Measurements from ENCODE around the gene TRAF7.
"Not testable (repeated sequence)": the region's sequence is repeated elsewhere in the genome, so short reads cannot be mapped to it uniquely, and the experiment has no call there.

- TF ChIP-seq, protein P1, sequence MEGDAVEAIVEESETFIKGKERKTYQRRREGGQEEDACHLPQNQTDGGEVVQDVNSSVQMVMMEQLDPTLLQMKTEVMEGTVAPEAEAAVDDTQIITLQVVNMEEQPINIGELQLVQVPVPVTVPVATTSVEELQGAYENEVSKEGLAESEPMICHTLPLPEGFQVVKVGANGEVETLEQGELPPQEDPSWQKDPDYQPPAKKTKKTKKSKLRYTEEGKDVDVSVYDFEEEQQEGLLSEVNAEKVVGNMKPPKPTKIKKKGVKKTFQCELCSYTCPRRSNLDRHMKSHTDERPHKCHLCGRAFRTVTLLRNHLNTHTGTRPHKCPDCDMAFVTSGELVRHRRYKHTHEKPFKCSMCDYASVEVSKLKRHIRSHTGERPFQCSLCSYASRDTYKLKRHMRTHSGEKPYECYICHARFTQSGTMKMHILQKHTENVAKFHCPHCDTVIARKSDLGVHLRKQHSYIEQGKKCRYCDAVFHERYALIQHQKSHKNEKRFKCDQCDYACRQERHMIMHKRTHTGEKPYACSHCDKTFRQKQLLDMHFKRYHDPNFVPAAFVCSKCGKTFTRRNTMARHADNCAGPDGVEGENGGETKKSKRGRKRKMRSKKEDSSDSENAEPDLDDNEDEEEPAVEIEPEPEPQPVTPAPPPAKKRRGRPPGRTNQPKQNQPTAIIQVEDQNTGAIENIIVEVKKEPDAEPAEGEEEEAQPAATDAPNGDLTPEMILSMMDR (IDR thresholded peaks at IDR 0.05; ENCODE audit: low read length) = not testable (repeated sequence)
- TF ChIP-seq EZH2 (IDR thresholded peaks at IDR 0.05; ENCODE audit: borderline replicate concordance, low read length) = not testable (repeated sequence)
These were observed 41.4 kb upstream of the TRAF7 start for GRCh38 chr16:2114225-2114624.
